ENCODE data around the gene CABS1. TPM values are rescaled to one million over a fixed set of nuclear protein-coding genes. Genes with fewer than 3 reads are reported as not detected.

Gene CABS1
- total RNA-seq, 1 experiment from 2014 or later: not detected

DNA sequence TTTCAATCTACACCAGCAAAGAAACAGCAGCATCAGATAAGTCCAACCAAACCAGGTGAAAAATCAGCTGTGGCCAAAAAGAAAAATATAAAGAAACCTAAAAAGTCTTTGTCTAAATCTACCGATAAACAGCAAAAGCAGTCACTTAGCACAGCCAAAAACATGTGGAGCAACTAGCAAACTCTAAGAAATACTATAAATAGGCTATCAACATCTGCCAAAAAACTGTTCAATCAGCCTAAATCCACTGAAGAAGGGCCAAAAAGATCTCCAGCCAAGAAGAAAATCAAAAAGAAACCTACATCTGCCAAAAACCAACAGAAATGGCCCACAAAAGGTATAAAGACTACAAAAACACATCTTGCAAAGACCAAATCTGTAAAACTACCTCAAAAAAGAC is 36.7 kb upstream of the CABS1 start:
- no peak overlapping the region for H3K4me3 Mint-ChIP-seq (ENCODE audit: unreplicated experiment)
- ChIA-PET CTCF (interaction anchor here (0.7 kb wide), 1 partner anchor 399 kb away, joined by 4 read pairs; no protein-coding TSS in a partner anchor), POLR2A (no interaction called here)
- intact Hi-C loops (cut with micrococcal nuclease): no loop called here
- TF ChIP-seq, protein P1, sequence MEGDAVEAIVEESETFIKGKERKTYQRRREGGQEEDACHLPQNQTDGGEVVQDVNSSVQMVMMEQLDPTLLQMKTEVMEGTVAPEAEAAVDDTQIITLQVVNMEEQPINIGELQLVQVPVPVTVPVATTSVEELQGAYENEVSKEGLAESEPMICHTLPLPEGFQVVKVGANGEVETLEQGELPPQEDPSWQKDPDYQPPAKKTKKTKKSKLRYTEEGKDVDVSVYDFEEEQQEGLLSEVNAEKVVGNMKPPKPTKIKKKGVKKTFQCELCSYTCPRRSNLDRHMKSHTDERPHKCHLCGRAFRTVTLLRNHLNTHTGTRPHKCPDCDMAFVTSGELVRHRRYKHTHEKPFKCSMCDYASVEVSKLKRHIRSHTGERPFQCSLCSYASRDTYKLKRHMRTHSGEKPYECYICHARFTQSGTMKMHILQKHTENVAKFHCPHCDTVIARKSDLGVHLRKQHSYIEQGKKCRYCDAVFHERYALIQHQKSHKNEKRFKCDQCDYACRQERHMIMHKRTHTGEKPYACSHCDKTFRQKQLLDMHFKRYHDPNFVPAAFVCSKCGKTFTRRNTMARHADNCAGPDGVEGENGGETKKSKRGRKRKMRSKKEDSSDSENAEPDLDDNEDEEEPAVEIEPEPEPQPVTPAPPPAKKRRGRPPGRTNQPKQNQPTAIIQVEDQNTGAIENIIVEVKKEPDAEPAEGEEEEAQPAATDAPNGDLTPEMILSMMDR (IDR thresholded peaks at IDR 0.05; ENCODE audit: unreplicated experiment): no peak
- no peaks in the 10 kb centered on the region for H3K9me3 Mint-ChIP-seq (ENCODE audit: unreplicated experiment)
- H3K4me1 Mint-ChIP-seq (ENCODE audit: insufficient read depth, unreplicated experiment): no peaks in the 10 kb centered on the region
- H3K27ac Mint-ChIP-seq (ENCODE audit: low read depth, unreplicated experiment): no peak overlapping the region
- H3K36me3 Mint-ChIP-seq (ENCODE audit: insufficient read depth, unreplicated experiment): no peaks in the 10 kb centered on the region
- peaks cover 23% of the 10 kb centered on the region for H3K27me3 Mint-ChIP-seq (ENCODE audit: insufficient read depth, unreplicated experiment)
- no TSS peak for BruUV-seq (replicated peaks)
- no peak for DNase-seq (ENCODE audit: unreplicated experiment)

DNA sequence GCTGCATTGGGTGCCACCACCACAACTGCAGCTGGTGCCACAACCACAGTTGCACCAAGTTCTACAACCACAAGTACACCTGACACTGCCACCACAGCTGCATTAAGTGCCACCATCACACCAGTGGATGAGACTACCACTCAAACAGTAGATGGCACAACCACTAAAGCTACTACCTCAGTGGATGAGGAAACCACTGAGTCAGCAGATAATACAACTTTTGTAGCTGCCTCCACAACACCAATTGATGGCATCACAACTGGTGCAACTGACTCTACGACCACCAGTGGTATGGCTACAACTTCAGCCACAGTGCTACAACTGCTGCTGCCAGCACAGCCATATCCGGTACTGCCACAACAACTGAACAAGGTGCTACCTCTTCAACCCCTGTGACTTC is 35.1 kb upstream of the CABS1 start:
- TF ChIP-seq, protein P1 (IDR thresholded peaks at IDR 0.05; ENCODE audit: unreplicated experiment): no peak
- intact Hi-C loops (cut with micrococcal nuclease): no loop called here

DNA sequence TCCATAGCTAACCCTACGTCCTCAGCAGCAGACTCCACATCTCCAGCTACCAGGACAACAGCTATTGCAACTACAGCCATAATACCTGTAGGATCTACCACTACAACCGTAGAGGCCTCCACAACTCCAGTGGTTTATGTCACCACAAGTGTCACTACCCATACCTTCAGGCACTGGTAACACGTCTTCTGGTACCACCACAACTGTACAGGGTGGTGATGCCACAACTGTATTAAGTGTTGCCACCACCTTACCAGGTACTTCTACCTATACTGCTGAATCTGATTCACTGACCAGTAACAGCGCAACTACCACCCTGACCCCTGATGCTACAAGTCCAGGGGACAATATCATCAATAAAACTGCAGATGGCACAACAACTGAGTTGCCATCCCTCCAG is 34.6 kb upstream of the CABS1 start:
- intact Hi-C loops (cut with micrococcal nuclease): no loop called here
- Mint-ChIP-seq H3K27ac (ENCODE audit: low read depth, unreplicated experiment) (no peak overlapping the region), H3K27me3 (ENCODE audit: insufficient read depth, unreplicated experiment) (peaks cover 11% of the 10 kb centered on the region), H3K4me3 (ENCODE audit: unreplicated experiment) (no peak overlapping the region), H3K4me1 (ENCODE audit: insufficient read depth, unreplicated experiment) (no peaks in the 10 kb centered on the region), H3K9me3 (ENCODE audit: unreplicated experiment) (no peaks in the 10 kb centered on the region), H3K36me3 (ENCODE audit: insufficient read depth, unreplicated experiment) (no peaks in the 10 kb centered on the region)
- no TSS peak for BruUV-seq (replicated peaks)
- TF ChIP-seq, protein P1 (IDR thresholded peaks at IDR 0.05; ENCODE audit: unreplicated experiment): no peak
- POLR2A ChIA-PET: no interaction called here
- DNase-seq (ENCODE audit: unreplicated experiment): no peak
- CTCF ChIA-PET: interaction anchor here (1.6 kb wide), 1 partner anchor 117 kb away, joined by 7 read pairs; no protein-coding TSS in a partner anchor

More for the DNA sequence above, 35.1 kb upstream of the CABS1 start:
- Mint-ChIP-seq H3K9me3 (ENCODE audit: unreplicated experiment) (no peaks in the 10 kb centered on the region), H3K36me3 (ENCODE audit: insufficient read depth, unreplicated experiment) (no peaks in the 10 kb centered on the region), H3K27ac (ENCODE audit: low read depth, unreplicated experiment) (no peak overlapping the region), H3K4me3 (ENCODE audit: unreplicated experiment) (no peak overlapping the region), H3K27me3 (ENCODE audit: insufficient read depth, unreplicated experiment) (peaks cover 11% of the 10 kb centered on the region), H3K4me1 (ENCODE audit: insufficient read depth, unreplicated experiment) (no peaks in the 10 kb centered on the region)
- CTCF ChIA-PET: interaction anchor here (0.8 to 1.6 kb wide), 2 partner anchors 11 to 117 kb away, joined by 3 to 7 read pairs; no protein-coding TSS in a partner anchor
- no peak for DNase-seq (ENCODE audit: unreplicated experiment)
- POLR2A ChIA-PET: no interaction called here
- BruUV-seq (replicated peaks): no TSS peak

DNA sequence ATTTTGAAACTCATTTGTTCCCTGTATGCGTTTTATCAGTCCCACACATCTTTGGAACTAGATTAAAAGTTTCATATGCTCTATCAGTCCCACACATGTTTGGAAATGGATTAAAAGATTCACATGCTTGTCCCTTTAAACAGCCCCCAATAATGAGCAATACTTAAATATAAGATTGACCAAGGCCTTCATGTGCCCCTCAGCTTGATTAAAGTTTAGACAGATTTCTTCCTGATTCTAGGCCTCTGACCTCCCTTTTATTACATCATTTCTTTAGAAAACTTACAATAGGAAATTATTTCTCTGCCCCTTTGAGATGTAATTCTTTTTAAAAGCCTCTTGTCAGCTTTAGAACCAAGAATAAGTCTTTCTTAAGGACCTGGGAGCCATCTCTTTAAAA is 31.7 kb upstream of the CABS1 start:
- no TSS peak for BruUV-seq (replicated peaks)
- Mint-ChIP-seq H3K9me3 (ENCODE audit: unreplicated experiment) (peaks cover 8% of the 10 kb centered on the region), H3K36me3 (ENCODE audit: insufficient read depth, unreplicated experiment) (no peaks in the 10 kb centered on the region), H3K27me3 (ENCODE audit: insufficient read depth, unreplicated experiment) (peaks cover 19% of the 10 kb centered on the region), H3K27ac (ENCODE audit: low read depth, unreplicated experiment) (no peak overlapping the region), H3K4me1 (ENCODE audit: insufficient read depth, unreplicated experiment) (no peaks in the 10 kb centered on the region), H3K4me3 (ENCODE audit: unreplicated experiment) (no peak overlapping the region)
- intact Hi-C loops (cut with micrococcal nuclease): no loop called here
- TF ChIP-seq, protein P1 (IDR thresholded peaks at IDR 0.05; ENCODE audit: unreplicated experiment): no peak
- CTCF ChIA-PET: no interaction called here
- no peak for DNase-seq (ENCODE audit: unreplicated experiment)
- POLR2A ChIA-PET: no interaction called here

All from MCF 10A (cell line).